Prostate gland (tissue), 2 donors: ENCODE measurements around the gene ZBTB7B. TPM values are rescaled to one million over a fixed set of nuclear protein-coding genes. Genes with fewer than 3 reads are reported as not detected.
A peak's percentile ranks its signal among the peaks of the same experiment; 100 is the strongest.

Experiments used
- DNase-seq: peaks from one replicate; pipeline ENCODE4 v3.0.0-alpha.2; 2019; ENCODE audit warnings: low spot score
- H3K27ac ChIP-seq, 2 donors: fragments of 200-600 bp; sonication (generic); 2 replicates each; pipeline ENCODE4 v1.5.1; 2017 to 2019
- H3K27me3 ChIP-seq: fragments of 200-600 bp; sonication (generic); replicated peaks from 2 replicates; pipeline ENCODE4 v1.5.1; 2019; ENCODE audit not compliant: insufficient read depth
- H3K36me3 ChIP-seq, 2 donors: fragments of 200-600 bp; sonication (generic); 1 replicate in 1 of 2; 2 replicates in 1 of 2; pipeline versions ENCODE4 v1.5.1 to v1.8.1; 2017 to 2019
- H3K4me1 ChIP-seq: fragments of 200-600 bp; sonication (generic); replicated peaks from 2 replicates; pipeline ENCODE4 v1.5.1; 2019
- H3K4me3 ChIP-seq, 2 donors: fragments of 200-600 bp; sonication (generic); 2 replicates each; pipeline ENCODE4 v1.5.1; 2017 to 2019
- H3K9me3 ChIP-seq: fragments of 200-600 bp; sonication (generic); 2 replicates; pipeline ENCODE4 v1.5.1; 2017
- CTCF ChIP-seq, 4 experiments: fragments of 200-600 bp in 2 of 4; fragments of 450-650 bp in 2 of 4; sonication (generic) in 2 of 4; IDR thresholded peaks; 1 replicate in 3 of 4; 2 replicates in 1 of 4; pipeline ENCODE4 v1.5.1; 2016 to 2019; ENCODE audit warnings: antibody characterized with exemption in 4 of 4, mild to moderate bottlenecking in 2 of 4, moderate library complexity in 2 of 4
- POLR2A ChIP-seq: fragments of 450-650 bp; IDR thresholded peaks from one replicate; pipeline ENCODE4 v1.6.1; 2016; ENCODE audit warnings: antibody characterized with exemption, mild to moderate bottlenecking
- POLR2AphosphoS5 ChIP-seq: sonication (generic); formaldehyde crosslinking; IDR thresholded peaks from one replicate; pipeline ENCODE4 v1.6.1; 2017; ENCODE audit warnings: antibody characterized with exemption
- WGBS: methylation state at CpG from one replicate; pipeline ENCODE4 v1.1.5; 2018; 5-methylcytosine and 5-hydroxymethylcytosine counted together
- intact Hi-C: fragments of 100-400 bp; cut with DNase I; formaldehyde crosslinking; loops from one replicate; pipeline ENCODE4 v1.14.2; 2022
- total RNA-seq, 2 donors: library from RNA; depleted of rRNA; stranded (reverse); fragments of >200 nt; gene quantifications; one replicate each; pipeline ENCODE4 v1.1.0, GENCODE V29; 2016

Gene ZBTB7B
- total RNA-seq, 2 donors from 2014 or later: 60.0 to 103 TPM

- DNase-seq: no peak
- H3K4me1 ChIP-seq: peaks cover 43% of the 10 kb centered on the region
- H3K27me3 ChIP-seq: no peaks in the 10 kb centered on the region
- no peaks in the 10 kb centered on the region for H3K9me3 ChIP-seq
- H3K4me3 ChIP-seq: peak overlapping the region in 1 of 2 donors; percentile 51
- WGBS: 52% methylated on average over 2 of the region's 2 CpGs
- peak overlapping the region; percentile 100 for H3K27ac ChIP-seq
- no peak for TF ChIP-seq POLR2A
- TF ChIP-seq CTCF (IDR thresholded peaks at IDR 0.05): no peak
- no peak for TF ChIP-seq POLR2AphosphoS5
- intact Hi-C loops: no loop called here
- H3K36me3 ChIP-seq: no peaks in the 10 kb centered on the region
Observed at GRCh38 chr1:155006601-155007101, 4.0 kb downstream of the ZBTB7B start.

DNA sequence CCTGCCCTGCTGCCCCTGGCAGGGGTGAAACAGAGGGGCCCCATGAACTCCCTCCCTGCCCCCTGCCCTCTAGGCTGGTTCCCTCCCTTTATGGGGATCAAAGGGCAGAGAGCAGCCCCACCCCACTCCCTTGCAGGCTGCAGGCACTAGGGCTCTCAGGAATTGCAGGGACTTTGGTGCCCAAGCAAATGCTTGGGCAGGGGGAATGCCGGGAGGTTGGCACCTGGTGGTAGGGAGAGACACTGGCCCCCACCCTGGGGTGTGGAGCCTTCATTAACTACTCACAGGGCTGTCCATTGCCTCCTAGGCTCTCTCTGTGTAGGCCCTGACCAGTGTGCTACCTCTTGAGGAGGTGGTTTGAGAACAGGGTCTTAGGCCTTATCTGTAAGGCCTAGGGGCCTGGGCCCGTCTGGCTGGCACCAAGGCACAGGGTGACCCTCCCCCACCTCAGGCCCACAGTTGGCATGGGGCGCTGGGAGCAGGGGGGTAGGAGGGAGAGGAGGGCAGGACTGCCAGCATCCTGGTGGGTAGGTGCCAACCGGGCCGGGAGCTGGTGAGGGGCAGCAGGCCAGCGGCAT, 4.7 kb downstream of the ZBTB7B start:
- peak overlapping the region; percentile 32 to 51 for H3K4me3 ChIP-seq
- H3K27me3 ChIP-seq: no peaks in the 10 kb centered on the region
- intact Hi-C loops: no loop called here
- peak overlapping the region; percentile 100 for H3K27ac ChIP-seq
- no peaks in the 10 kb centered on the region for H3K9me3 ChIP-seq
- peak; percentile 69 for DNase-seq
- peaks cover 46% of the 10 kb centered on the region for H3K4me1 ChIP-seq
- TF ChIP-seq POLR2A: no peak
- TF ChIP-seq POLR2AphosphoS5: peak; percentile 59
- 41% methylated on average over 4 of the region's 6 CpGs for WGBS
- no peaks in the 10 kb centered on the region for H3K36me3 ChIP-seq

GRCh38 chr1:155008015-155008941, 5.7 kb downstream of the ZBTB7B start:
- intact Hi-C loops: no loop called here
- H3K4me1 ChIP-seq: peaks cover 49% of the 10 kb centered on the region
- no peaks in the 10 kb centered on the region for H3K27me3 ChIP-seq
- TF ChIP-seq POLR2AphosphoS5: peak; percentile 45
- TF ChIP-seq POLR2A: peak; percentile 27
- no peak for TF ChIP-seq CTCF (IDR thresholded peaks at IDR 0.05)
- peak; percentile 79 for DNase-seq
- WGBS: 35% methylated on average over 16 of the region's 16 CpGs
- no peaks in the 10 kb centered on the region for H3K36me3 ChIP-seq
- H3K4me3 ChIP-seq: peak overlapping the region; percentile 32 to 51
- no peaks in the 10 kb centered on the region for H3K9me3 ChIP-seq
- peak overlapping the region; percentile 100 for H3K27ac ChIP-seq

DNA sequence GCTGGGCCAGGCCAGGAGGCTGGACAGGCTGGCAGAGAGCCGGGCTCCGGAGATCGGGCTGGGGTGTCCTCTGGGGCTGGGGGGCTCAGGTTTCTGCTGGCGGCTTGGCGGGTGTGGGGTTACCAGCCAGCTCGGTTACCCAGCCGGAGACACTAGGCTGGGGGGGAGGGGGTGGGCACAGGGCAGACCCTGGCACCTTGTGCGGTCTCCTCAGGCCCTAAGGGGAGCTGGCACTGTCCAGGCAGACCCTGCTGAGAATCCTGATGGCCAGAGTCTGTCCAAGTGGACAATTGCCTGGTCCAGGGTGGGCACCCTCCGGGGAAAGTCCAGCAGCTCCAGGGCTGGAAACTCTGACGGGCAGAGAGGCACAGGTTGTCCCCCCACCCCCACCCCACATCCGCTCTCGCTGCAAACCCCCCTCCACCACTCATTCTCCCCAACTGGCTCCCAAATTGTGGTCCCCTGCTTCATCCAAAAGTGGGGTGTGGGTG, 6.7 kb downstream of the ZBTB7B start:
- H3K4me3 ChIP-seq: peak overlapping the region; percentile 32 to 51
- no peak for DNase-seq
- TF ChIP-seq CTCF (IDR thresholded peaks at IDR 0.05) (no peak), POLR2A (no peak), POLR2AphosphoS5 (no peak)
- peak overlapping the region; percentile 100 for H3K27ac ChIP-seq
- no peaks in the 10 kb centered on the region for H3K27me3 ChIP-seq
- H3K4me1 ChIP-seq: peaks cover 49% of the 10 kb centered on the region
- H3K9me3 ChIP-seq: no peaks in the 10 kb centered on the region
- H3K36me3 ChIP-seq: peaks cover 0 to 1% of the 10 kb centered on the region in 2 donors
- 70% methylated on average over 12 of the region's 12 CpGs for WGBS
- intact Hi-C loops: no loop called here

DNA sequence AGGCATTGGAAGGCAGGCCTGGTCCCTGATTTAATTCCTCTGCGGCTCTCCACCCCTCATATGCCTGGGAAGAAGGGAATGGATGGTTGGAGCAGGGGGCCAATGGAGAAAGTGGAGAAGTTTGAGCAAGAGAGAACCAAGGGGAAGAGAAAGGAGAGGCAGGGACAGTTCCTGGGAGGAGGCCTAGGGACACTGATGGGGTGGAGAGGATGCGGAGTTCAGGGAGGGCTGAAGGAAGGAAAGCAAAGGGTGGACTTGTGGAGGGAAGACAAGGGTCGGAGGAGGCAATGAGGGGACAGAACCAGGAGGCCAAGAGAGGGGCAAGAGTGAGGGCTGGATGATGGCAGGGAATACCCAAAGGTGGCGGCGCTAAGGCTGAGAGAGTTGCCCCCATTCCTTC, 7.1 kb downstream of the ZBTB7B start:
- Histone ChIP-seq H3K27ac (peak overlapping the region; percentile 100), H3K36me3 (peaks cover 4 to 6% of the 10 kb centered on the region in 2 donors), H3K4me3 (peak overlapping the region; percentile 32 to 51), H3K4me1 (peaks cover 49% of the 10 kb centered on the region), H3K27me3 (no peaks in the 10 kb centered on the region), H3K9me3 (no peaks in the 10 kb centered on the region)
- DNase-seq: no peak
- TF ChIP-seq POLR2A (no peak), CTCF (IDR thresholded peaks at IDR 0.05) (no peak), POLR2AphosphoS5 (no peak)
- WGBS: 93% methylated on average over 5 of the region's 5 CpGs
- intact Hi-C loops: no loop called here
